SKM-1 treated with dmso at 0.1 percent for 144 hours (cell line): ENCODE data around the gene SCYL1.

ENCODE experiments used
- DNase-seq: peaks from one replicate; lab custom pipeline; 2025; ENCODE audit not compliant: unreplicated experiment; lab: John Stamatoyannopoulos, UW

Gene SCYL1

DNA sequence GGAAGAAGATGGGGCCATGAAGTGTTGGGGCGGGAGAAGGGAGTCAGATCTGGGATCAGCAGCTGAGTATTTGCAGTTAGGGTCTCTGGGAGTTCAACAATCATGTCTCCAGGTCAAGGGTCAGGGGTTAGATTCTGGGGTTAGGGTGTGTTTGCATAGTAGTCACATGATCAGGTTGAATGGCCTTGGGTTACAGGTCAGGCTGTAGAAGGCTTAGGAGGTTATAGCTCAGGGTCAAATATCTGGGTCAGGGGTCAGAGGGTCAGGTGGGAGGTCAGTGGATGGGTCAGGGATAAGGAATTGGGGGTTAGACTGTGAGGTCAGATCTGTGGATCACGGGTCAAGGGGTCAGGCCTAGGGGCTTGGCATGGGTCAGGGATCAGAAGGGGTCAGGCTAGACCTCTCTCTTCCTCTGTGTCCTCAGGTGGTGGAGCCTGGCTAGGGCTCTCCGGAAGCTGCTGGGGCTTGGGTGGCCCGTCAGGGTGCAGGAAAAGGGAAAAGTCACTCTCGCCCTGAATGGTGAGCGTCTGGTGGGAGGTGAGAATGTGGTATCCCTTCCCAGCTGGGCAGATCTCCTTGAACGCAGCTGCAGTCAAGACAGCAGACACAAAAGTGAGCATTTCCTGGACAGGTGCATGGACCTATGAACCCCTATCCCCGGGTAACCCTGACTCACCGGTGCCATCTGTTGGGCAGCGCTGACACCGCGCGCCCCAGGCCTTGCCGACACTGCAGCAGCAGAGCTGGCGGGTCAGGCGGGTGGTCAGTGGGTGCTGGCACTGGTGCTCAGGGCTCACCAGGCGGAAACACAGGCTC, 26.9 kb downstream of the SCYL1 start:
- DNase-seq: peak; percentile 29

DNA sequence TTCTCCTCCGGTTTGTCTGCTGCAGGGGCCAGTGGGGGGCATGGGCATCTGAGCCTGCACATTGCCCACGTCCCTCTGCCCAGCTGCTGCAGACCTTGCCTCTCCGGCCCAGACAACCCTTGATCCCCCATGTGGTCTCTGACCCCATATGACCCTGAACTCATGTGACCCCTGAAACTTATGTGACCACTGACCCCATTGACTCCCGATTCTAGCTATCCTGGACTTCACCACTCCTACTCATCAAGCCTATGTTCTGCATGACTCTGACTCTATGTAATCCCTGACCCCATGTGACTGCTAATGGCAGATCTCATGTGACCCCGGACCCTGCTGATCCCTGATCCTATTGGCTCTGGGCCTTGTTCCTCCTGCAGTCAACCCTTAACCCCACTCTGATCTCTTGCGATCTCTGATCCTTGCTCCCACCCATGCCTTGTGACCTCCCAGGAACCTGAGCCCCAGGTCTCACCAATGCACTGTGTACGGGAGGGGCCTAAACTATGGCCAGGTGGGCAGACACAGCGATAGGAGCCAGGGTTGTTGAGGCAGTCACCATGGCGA, 27.6 kb downstream of the SCYL1 start:
- no peak for DNase-seq

DNA sequence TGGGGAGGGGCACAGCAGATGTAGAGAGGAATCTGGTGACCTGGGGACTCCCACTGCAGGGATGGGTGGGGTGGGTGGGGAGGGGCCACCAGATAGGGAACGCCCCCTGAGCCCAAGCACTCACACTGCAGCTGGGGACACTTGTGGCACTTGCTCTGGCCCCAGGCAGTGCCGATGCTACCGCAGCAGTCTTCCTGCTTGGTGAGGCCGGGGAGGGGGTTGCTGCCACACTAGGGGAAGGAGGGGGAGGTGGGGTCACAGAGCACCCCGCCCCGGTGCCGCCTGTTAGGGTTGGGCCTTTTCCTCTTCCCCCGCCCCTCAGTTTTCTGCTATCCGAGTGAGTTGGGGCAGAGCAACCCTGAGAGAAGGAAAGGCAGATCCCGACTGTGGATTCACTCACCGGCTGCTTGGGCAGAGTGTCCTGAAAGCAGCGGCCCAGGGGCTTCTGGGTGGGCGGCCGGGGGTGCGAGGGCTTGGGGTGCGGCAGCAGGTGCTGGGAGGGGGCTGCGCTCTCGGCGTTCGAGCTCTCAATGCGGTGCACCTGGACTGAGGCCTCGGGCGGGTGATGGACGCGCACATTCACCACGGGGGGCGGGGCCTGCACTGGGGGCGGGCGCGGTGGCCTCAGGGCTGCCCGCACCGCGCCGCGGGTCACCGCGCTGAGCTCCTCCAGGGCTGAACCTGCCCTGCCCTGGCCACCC, 28.6 kb downstream of the SCYL1 start:
- DNase-seq: no peak

DNA sequence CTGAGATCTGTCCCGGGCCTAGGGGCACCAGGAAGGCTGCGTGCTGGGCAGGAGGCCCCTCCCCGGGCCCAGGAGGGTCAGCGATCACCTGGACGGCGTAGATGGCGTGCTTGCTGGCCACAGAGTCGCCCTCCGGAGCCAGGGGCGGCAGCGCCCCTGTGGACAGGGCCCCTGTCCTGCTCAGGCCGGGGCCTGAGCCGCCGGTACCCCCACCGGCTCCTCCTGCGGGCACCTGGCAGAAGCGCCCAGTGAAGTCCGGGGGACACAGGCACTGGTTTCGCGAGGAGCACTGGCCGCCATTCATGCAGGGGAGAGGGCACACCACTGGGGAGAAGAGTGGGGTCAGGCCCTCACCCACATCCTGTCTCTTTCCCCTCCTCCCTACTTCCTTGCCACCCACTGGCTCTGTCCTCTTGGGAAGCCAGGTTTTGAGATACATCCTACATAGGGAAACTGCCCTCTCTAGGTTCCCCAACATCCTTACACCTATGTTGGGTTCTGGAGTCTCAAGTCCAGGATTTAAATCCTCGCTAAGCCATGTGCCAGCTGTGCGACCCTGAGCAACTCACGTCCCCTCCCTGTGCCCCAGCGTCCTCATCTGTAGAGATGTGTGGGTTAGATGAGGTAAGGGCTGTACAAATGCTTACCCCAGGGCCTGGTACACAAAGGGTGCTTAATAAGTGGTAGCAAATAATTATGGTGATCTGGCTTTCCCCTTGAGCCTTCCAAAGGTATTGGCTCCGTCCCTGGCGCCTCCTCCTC, 29.4 kb downstream of the SCYL1 start:
- no peak for DNase-seq

DNA sequence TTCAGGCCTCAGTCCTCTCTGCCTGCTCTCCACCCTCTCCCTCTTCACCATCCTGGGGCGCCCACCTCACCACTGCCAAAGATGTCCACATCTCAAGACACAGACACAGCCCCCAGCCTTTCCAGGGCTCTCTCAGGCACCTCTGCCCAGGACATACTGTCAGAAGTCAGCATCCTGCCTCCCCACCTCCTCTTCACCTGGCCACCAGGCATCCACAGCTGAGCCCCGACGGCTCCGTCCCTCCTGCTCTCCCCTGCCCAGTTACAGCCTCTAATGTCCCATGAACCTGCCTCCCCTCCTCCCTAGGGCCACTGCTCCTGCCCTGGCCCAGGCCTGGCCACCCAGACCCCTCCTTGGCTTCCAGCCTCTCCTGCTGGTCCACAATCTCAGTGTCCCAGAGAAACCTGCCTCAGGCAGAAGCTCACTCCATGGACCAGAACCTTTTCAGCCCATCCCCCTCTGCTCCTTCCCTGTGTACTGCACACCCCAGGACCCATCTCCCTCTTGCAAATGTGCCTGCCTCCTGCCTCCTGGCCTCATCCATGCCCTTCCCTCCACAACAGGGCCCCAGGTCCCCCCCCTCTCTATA, 30.1 kb downstream of the SCYL1 start:
- no peak for DNase-seq

DNA sequence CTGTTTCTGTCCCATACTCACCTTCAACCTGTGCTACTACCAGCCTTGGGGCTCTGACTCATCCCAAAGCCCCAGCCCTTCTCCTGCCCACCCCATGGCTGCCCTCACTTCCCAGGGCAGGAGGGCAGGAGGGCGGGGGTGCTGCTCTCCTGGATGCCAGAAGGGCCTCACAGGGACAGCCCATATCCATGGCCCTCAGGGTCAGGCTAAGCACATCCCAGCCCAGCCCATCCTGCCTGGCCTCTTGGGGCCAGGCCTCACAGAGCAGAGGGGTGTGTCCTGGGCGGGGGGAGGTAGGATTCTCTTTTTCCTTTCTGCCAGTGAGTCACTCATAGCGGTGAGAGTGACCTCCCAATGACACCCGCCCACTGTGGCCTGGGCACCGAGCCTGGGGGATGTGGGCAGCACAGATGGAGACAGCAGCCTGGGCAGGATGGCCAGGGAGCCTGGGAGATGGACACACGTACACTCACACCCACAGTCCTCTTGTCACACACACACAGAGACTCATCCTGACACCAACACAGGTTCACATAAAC, 30.9 kb downstream of the SCYL1 start:
- peak; percentile 32 for DNase-seq

DNA sequence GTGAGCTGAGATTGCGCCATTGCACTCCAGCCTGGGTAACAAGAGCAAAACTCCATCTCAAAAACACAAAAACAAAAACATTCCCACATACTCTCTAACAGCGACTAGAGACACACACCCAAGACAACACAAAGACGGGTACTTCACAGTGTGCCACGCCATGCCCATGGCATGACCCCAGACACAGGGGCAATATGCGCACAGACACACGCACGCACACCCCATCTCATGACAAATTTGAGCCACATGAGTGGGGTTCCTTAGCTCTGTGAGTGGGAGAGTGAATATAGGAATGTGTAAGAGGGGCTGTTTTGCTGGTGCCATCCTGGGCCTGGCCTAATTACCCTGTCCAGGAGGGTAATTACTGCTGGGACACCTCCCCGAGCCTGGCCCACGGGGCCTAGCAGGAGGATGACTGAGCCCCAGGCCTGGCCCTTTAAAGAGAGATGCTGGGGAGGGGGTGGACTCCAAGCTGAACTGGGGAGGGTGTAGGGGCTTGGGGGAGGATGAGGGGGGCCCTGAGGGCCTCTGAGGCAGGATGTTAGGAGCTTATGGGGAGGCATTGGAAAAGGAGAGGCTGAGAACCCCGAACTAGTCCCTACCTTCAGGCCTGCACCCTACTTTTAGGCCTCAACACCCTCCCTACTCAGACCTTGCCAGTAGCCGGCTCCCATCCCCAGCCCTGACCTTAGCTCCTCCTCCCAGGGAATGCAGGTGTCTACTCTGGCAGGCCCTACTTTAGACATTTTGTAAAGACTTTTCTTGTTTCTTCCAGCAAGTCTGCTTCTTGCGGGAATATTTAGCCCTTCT, 31.8 kb downstream of the SCYL1 start:
- DNase-seq: no peak

DNA sequence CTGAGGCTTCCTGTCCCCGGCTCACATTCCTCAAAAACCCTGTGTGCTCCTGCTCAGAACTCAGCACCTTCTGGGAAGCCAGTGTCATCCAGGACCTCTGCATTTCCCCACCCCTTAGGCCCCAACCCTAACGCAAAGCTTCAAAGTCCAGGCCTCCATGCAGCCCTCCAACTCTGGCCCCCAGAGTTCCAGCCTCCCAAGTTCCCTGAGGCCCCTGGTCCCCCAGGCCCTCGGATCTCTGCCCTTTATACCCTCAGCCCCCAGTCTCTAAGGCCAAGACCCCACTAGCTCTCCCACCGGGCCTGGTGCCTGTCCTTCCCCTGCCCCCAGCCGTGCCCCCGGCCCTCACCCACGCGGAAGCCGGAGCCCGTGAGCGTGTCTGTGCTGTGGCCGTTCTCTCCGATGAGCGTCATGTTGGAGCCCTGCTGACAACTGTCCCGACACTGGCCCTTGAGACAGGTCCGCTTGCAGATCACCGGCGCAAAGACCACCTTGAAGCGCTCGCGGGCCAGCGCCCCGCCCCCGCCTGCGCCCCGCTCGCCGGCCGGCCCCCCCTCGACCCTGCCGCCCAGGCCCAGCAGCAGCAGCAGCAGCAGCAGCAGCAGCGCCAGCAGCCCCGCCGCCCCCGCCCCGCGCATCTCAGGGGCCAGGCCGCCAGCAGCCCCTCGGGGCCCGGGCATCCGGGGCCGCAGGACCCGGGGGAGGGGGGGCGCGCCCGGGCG, 32.6 kb downstream of the SCYL1 start:
- DNase-seq: no peak

DNA sequence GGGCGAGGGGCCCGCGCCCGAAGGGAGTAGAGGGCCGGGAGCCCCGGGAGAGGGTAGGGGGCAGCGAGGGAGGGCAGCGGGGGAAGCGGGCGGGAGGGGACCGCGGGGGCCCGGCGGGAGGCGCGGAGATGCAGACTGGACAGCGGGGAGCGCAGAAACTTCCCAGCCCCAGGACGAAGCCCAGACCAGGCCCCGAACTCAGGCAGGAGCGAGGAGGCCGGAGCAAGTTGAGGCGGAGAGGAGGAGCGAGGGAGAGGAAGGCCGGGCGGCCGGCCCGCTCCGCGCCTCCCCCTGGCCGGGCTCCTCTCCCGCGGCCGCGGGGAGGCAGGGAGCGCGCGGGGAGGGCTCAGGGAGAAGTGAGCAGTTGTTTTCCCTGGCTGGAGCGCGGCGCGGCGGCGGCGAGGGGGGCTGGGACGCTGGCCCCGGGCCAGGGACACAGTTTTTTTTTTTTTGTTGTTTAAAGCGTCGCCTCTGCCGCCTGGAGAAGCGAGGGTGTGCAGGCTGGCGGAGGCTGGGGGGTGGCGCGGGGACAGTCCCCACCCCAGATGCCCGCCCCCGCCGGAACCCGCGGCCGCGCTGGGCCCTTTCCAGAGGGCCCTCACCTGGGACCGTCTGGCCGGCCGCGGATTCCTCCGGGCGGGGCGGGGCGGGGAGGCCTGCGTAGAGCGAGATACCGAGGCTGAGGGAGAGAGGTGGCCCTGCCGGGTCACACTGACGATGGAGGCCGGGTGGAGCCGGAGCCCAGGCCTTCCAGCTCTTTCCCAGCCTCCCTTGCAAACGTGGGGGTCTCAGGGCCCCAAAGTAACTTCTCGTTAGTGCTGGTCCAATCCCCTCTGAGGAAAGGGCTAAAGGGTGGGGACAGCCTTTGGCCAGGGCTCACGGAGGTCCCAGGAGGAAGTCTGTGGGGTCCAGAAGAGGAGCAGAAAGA, 33.4 kb downstream of the SCYL1 start, which contains the start of gene LTBP3:
Gene LTBP3 (minus strand): TSS at position 358 of the 928 bp plus-strand sequence. CDS start 400 bp downstream, outside the sequence.
- DNase-seq: peak; percentile 8

DNA sequence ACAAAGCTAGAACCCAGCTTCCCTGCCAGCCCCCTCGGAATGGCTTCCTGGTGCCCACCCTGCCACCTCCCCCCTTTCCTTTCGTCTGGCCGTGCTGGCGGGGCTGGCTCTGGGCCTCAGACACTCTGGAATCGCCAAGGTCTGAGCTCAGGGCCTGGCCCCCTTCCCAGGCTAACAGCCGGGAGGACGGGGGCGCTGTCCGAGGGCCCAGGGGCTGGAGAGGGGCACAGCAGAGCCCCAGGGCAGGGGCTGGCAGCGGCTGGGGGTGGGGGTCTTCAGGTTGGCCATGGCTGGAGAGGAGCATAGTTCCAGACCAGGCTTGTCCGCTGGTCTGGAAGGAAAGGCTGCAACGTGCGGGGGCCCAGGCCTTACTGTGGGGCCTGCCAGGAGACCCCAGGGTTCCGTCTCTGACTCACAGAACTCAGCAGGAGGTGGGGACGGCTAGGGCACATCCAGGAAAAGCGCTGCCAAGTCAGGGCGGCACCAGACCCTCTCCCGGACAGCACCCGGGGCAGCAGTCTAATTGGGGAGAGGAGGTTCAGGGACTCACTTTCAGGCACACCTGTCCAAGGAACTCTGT, 34.1 kb downstream of the SCYL1 start:
- DNase-seq: no peak

DNA sequence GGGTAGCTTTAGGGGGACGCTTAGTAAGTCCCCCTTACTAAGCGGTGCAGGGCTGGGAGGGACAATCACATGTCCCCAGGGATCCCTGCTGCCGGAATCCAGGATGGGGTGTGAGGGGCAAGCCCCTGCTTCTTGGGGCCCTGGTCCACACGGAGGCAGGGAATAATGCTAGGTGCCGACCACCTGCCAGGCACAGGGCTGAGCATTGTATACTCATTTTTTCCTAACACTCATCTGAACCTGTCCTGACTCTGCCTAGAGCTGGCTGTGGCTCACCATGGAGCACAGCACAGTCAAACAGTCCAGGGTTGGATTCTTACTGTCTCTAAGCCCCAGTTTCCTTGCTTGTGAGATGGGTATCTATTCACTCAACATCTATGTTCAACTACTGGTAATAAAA, 34.7 kb downstream of the SCYL1 start:
- no peak for DNase-seq

DNA sequence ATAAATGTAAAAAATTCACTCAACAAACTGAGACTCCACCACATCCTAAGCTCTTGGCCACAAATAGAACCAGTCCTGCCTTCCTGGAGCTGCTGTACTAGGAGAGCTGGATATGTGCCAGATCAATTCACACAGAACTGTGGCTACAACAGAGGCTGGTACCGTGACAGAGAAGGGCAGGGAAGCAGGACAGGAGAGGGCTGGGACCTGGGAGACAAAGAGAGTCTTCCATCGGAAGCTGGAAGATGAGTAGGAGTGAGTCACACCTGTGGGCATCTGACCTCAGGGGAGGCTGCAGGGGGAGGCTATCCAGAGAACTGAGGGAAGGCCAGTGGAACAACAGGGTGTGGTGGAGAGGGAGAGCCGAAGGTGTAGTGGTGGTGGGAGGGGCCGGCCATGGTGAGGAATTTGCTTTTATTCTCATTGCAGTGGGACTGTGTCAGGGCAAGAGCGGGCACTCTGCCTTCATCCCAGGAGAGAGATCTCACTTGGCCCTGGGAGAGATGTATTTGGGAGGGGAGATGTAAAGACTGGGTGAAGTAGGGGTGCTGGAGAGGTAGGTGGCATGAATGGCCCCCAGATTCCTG, 35.2 kb downstream of the SCYL1 start:
- no peak for DNase-seq

DNA sequence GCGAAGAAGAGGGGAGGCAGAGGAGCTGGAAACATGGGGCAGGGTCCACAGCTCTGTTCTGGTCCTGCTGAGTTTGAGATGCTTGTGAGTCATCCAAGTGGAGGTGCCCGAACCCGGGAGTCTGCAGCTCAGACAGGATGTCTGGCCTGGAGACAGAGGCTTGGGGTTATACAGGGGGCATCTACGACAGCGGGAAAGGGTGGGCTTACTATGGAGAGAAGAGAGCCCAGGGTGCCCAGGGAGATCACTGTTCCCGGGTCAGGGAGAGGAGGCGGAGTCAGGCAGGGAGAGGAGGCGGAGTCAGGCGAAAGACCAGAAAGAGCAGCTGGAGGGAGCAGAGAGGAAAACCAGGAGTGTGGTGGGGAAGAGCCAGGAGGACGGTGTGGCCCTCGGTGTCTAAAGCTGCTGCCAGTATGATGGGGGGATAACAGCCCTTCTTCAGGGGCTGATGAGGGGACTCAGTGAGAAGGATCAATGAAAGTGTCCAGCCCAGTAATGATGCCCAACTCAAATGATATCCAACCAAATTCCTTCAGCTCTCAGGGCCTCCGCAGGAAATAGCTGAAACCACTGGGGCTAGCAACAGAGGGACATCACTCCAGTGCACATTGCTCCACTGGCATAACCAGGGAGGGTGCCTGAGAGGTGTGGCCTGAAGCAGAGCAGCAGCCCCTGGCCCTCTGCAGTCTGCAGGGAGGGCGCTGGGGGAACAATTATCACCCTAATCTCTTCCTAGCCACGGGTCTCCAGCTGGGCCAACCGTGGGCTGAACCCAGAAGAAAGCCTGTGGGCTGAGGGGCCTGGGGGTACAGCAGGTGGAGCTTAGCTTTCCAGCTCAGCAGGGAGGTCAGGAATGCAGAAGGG, 35.9 kb downstream of the SCYL1 start:
- DNase-seq: no peak

DNA sequence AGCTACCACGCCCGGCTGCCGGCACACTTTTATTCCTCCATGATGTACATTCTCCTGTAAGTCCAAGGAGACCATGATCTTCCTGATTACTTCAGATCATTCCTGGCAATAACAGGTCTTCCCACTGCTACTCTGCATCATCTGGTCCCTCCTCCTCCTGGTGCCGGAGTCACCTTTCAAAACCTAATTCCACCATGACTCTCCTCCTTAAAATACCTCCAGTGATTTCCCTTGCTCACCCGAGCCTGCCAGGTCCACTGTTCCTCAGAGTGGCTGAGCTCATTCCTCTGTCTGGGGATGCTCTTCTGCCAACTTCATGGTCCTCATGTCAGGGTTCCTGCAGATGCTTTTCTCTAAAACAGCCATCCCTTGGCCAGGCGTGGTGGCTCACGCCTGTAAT, 37.1 kb downstream of the SCYL1 start:
- no peak for DNase-seq

DNA sequence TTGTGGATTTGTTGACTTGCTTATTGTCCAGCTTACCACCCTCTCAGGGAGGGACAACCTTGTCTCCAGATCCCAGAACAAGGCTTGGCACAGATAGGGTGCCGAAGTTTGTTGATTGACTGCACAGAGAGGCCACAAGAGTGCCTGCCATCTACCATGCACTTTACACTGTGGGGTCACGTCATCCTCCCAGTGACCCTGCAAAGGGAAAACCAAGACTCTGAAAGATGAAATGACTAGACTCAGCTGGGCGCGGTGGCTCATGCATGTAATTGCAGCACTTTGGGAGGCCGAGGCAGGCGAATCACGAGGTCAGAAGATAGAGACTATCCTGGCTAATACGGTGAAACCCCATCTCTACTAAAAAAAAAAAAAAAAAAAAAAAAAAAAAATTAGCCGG, 37.9 kb downstream of the SCYL1 start:
- DNase-seq: no peak

DNA sequence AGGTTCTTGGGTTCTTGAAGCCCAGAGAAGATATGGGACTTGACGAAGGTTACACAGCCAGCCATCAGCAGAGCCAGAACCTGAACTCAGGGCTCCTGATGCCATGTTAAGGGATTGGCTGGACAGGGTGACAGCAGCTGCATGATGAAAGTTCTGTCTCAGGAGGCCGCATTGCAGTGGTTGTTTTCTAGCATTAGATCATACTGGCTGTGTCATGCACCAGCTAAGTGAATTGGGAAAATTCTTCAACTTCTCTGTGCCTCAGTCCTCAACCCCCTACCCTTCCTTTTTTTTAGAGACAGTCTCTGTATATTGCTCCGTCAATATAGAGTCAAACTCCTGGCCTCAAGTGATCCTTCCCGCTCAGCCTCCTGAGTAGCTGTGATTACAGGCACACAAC, 38.7 kb downstream of the SCYL1 start:
- DNase-seq: no peak
